H9 (cell line): ENCODE measurements around the gene RNF41. TPM values are rescaled to one million over a fixed set of nuclear protein-coding genes. Genes with fewer than 3 reads are reported as not detected.

ENCODE experiments used
- DNase-seq: peaks from one replicate; pipeline ENCODE4 v3.0.0-alpha.2; 2017
- H2AFZ ChIP-seq: one replicate; pipeline ENCODE4 v1.6.1; 2013; ENCODE audit warnings: mild to moderate bottlenecking, low read length, control low read depth, moderate library complexity
- H2AK5ac ChIP-seq: 2 replicates; pipeline ENCODE4 v1.6.1; 2013; ENCODE audit warnings: low read length, control low read depth, mixed read lengths; ENCODE audit not compliant: insufficient read length
- H2BK120ac ChIP-seq: one replicate; pipeline ENCODE4 v1.6.1; 2013; ENCODE audit warnings: low read depth, mild to moderate bottlenecking, low read length, control low read depth, inconsistent platforms; ENCODE audit not compliant: poor library complexity, severe bottlenecking
- H2BK12ac ChIP-seq: 2 replicates; pipeline ENCODE4 v1.6.1; 2013; ENCODE audit warnings: low read length, control low read depth, mixed read lengths, low read depth; ENCODE audit not compliant: insufficient read length
- H2BK15ac ChIP-seq: 2 replicates; pipeline ENCODE4 v1.6.1; 2013; ENCODE audit warnings: low read depth, low read length, control low read depth
- H2BK20ac ChIP-seq: one replicate; pipeline ENCODE4 v1.6.1; 2013; ENCODE audit warnings: low read depth, mild to moderate bottlenecking, low read length, control low read depth, inconsistent platforms; ENCODE audit not compliant: poor library complexity, severe bottlenecking
- H2BK5ac ChIP-seq: 2 replicates; pipeline ENCODE4 v1.6.1; 2013; ENCODE audit warnings: low read length, control low read depth, mixed read lengths; ENCODE audit not compliant: insufficient read length
- H3K14ac ChIP-seq: 2 replicates; pipeline ENCODE4 v1.6.1; 2013; ENCODE audit warnings: low read length, control low read depth; ENCODE audit not compliant: insufficient read depth
- H3K18ac ChIP-seq: 2 replicates; pipeline ENCODE4 v1.6.1; 2013; ENCODE audit warnings: low read depth, mild to moderate bottlenecking, mixed read lengths, low read length, control low read depth; ENCODE audit not compliant: insufficient read length
- H3K23ac ChIP-seq: 2 replicates; pipeline ENCODE4 v1.6.1; 2013; ENCODE audit warnings: low read length, control low read depth, mixed read lengths, low read depth; ENCODE audit not compliant: insufficient read length
- H3K23me2 ChIP-seq: 2 replicates; pipeline ENCODE4 v1.6.1; 2013; ENCODE audit warnings: low read depth, mild to moderate bottlenecking, mixed read lengths, low read length, control low read depth; ENCODE audit not compliant: insufficient read length, poor library complexity, severe bottlenecking
- H3K27ac ChIP-seq: 2 replicates; pipeline ENCODE4 v1.5.1; 2013; ENCODE audit warnings: low read length, control low read depth, mixed read lengths, low read depth; ENCODE audit not compliant: insufficient read length
- H3K27me3 ChIP-seq: 2 replicates; pipeline ENCODE4 v1.6.1; 2013; ENCODE audit warnings: low read length, control low read depth, inconsistent platforms; ENCODE audit not compliant: insufficient read depth
- H3K4ac ChIP-seq: 2 replicates; pipeline ENCODE4 v1.6.1; 2013; ENCODE audit warnings: low read depth, mild to moderate bottlenecking, control low read depth, inconsistent platforms, low read length, moderate library complexity
- H3K4me1 ChIP-seq: 2 replicates; pipeline ENCODE4 v1.6.1; 2013; ENCODE audit warnings: low read length, control low read depth, inconsistent platforms; ENCODE audit not compliant: insufficient read depth
- H3K4me2 ChIP-seq: 2 replicates; pipeline ENCODE4 v1.6.1; 2013; ENCODE audit warnings: low read length, control low read depth, mixed read lengths; ENCODE audit not compliant: insufficient read length, insufficient read depth
- H3K56ac ChIP-seq: 2 replicates; pipeline ENCODE4 v1.6.1; 2013; ENCODE audit warnings: low read depth, mild to moderate bottlenecking, mixed read lengths, low read length, control low read depth; ENCODE audit not compliant: insufficient read length
- H3K79me1 ChIP-seq: 2 replicates; pipeline ENCODE4 v1.6.1; 2013; ENCODE audit warnings: low read depth, mild to moderate bottlenecking, moderate library complexity, low read length, control low read depth, inconsistent platforms; ENCODE audit not compliant: insufficient read depth, poor library complexity, severe bottlenecking
- H3K79me2 ChIP-seq: 2 replicates; pipeline ENCODE4 v1.6.1; 2013; ENCODE audit warnings: low read length, control low read depth, inconsistent platforms; ENCODE audit not compliant: insufficient read depth
- H3K9ac ChIP-seq: 2 replicates; pipeline ENCODE4 v1.6.1; 2013; ENCODE audit warnings: low read length, control low read depth, mixed read lengths; ENCODE audit not compliant: insufficient read length; ENCODE audit errors: extremely low read depth
- H3K9me3 ChIP-seq: one replicate; pipeline ENCODE4 v1.6.1; 2013; ENCODE audit warnings: low read depth, low read length, inconsistent platforms; ENCODE audit not compliant: control insufficient read depth
- H3T11ph ChIP-seq: one replicate; pipeline ENCODE4 v1.6.1; 2013; ENCODE audit warnings: mild to moderate bottlenecking, low read length, control low read depth, inconsistent platforms
- H4K20me1 ChIP-seq: one replicate; pipeline ENCODE4 v1.6.1; 2013; ENCODE audit not compliant: control insufficient read depth, insufficient read length, insufficient read depth
- H4K5ac ChIP-seq: 2 replicates; pipeline ENCODE4 v1.6.1; 2013; ENCODE audit warnings: low read depth, mild to moderate bottlenecking, mixed read lengths, low read length, control low read depth; ENCODE audit not compliant: insufficient read length
- H4K8ac ChIP-seq: replicated peaks from 2 replicates; pipeline ENCODE4 v1.6.1; 2013; ENCODE audit warnings: low read length, control low read depth, mixed read lengths, low read depth; ENCODE audit not compliant: insufficient read length
- H4K91ac ChIP-seq: 2 replicates; pipeline ENCODE4 v1.6.1; 2013; ENCODE audit warnings: low read depth, mild to moderate bottlenecking, moderate library complexity, mixed read lengths, low read length, control low read depth; ENCODE audit not compliant: insufficient read length
- H3K27ac Mint-ChIP-seq, 3 experiments: 2 replicates in 2 of 3; 3 replicates in 1 of 3; pipeline ENCODE4 v1.8.0; 2020 to 2021; ENCODE audit warnings: mixed read lengths in 3 of 3, mild to moderate bottlenecking in 1 of 3, moderate library complexity in 1 of 3
- H3K27me3 Mint-ChIP-seq: 2 replicates; pipeline ENCODE4 v1.8.0; 2021; ENCODE audit warnings: low read depth, mild to moderate bottlenecking, moderate library complexity, mixed read lengths
- H3K36me3 Mint-ChIP-seq, 3 experiments: 2 replicates in 2 of 3; 3 replicates in 1 of 3; pipeline ENCODE4 v1.8.0; 2020 to 2021; ENCODE audit warnings: low read depth in 3 of 3, mixed read lengths in 3 of 3; ENCODE audit not compliant: insufficient read depth in 1 of 3
- H3K4me1 Mint-ChIP-seq, 2 experiments: 2 replicates each; pipeline ENCODE4 v1.8.0; 2020; ENCODE audit warnings: mixed read lengths in 2 of 2
- H3K4me3 Mint-ChIP-seq, 2 experiments: 2 replicates in 1 of 2; 3 replicates in 1 of 2; pipeline ENCODE4 v1.8.0; 2020 to 2021; ENCODE audit warnings: mild to moderate bottlenecking in 2 of 2, mixed read lengths in 2 of 2, moderate library complexity in 1 of 2
- H3K9me3 Mint-ChIP-seq, 2 experiments: 2 replicates in 1 of 2; 3 replicates in 1 of 2; pipeline ENCODE4 v1.8.0; 2020; ENCODE audit warnings: mild to moderate bottlenecking in 2 of 2, mixed read lengths in 2 of 2, moderate library complexity in 1 of 2
- WGBS: extraction: QIAGEN DNeasy Blood & Tissue Kit; methylation state at CpG from one replicate; pipeline ENCODE4 v1.1.7; 2013; ENCODE audit warnings: missing lambda C conversion rate, low lambda C conversion rate, mixed read lengths; ENCODE audit not compliant: insufficient read length; ENCODE audit errors: extremely low coverage; 5-methylcytosine and 5-hydroxymethylcytosine counted together
- total RNA-seq: library from RNA; stranded (reverse); gene quantifications from 2 replicates; pipeline ENCODE4 v1.2.1, GENCODE V29; 2021
- TF ChIP-seq, protein P1 (sequence below): fragments of 200-600 bp; sonication (generic); conservative IDR thresholded peaks from 3 replicates; pipeline ENCODE4 v1.8.0; 2021; ENCODE audit warnings: antibody characterized with exemption, mild to moderate bottlenecking

The RNF41 gene
- total RNA-seq, 1 experiment from 2014 or later = 60.8 TPM

DNA sequence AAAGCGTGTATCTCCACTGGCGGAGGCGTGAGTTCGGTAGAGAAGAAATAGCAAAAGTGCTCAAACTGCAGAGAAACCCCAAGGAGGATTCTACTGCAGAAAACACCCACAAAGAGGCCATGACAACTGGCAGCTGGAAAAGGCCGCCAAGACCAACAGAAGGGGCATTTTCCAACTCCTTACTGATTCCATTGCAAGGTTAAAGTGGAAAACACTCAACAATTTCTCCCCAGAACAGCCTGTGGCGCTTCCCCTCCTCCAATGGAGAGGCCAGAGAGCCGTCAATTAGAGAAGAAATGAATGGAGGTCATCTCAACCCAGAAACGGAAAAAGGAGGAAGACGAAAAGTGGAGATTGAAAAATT lies 37.1 kb upstream of the RNF41 start:
- DNase-seq = no peak
- Mint-ChIP-seq H3K27ac (peak overlapping the region in 1 of 3 experiments; percentile 60; a peak in 3 of 7 replicates), H3K36me3 (peaks cover 17 to 29% (median 29%) of the 10 kb centered on the region in 3 experiments; a peak in 6 of 7 replicates), H3K4me1 (peaks cover 20% of the 10 kb centered on the region in 2 experiments), H3K4me3 (peak overlapping the region; percentile 77 to 85), H3K27me3 (peaks cover 2% of the 10 kb centered on the region; the same call in 1 of the 2 replicates), H3K9me3 (no peaks in the 10 kb centered on the region; a peak in 1 of 5 replicates)
- Histone ChIP-seq H2BK12ac (no peak overlapping the region), H3K14ac (0 out of 2 replicates have a peak overlapping the region, but pooled peaks have one; percentile 4), H2BK15ac (no peak overlapping the region), H3K9me3 (no peaks in the 10 kb centered on the region), H2BK5ac (no peak overlapping the region), H3K23ac (no peak overlapping the region), H2AK5ac (no peak overlapping the region), H3K4ac (no peak overlapping the region), H3K4me2 (peak overlapping the region; percentile 85), H3K56ac (no peak overlapping the region), H4K8ac (no peak overlapping the region), H3K79me1 (no peaks in the 10 kb centered on the region), H3K27ac (no peak overlapping the region), H2BK120ac (no peak overlapping the region), H4K20me1 (no peaks in the 10 kb centered on the region), H3K18ac (no peak overlapping the region), H3K23me2 (no peaks in the 10 kb centered on the region), H4K91ac (no peak overlapping the region), H3K4me1 (no peaks in the 10 kb centered on the region), H3K9ac (peak overlapping the region; percentile 40), H2AFZ (peak overlapping the region; percentile 49), H3T11ph (no peak overlapping the region), H3K79me2 (no peaks in the 10 kb centered on the region), H3K27me3 (no peaks in the 10 kb centered on the region), H2BK20ac (no peak overlapping the region), H4K5ac (no peak overlapping the region)
- TF ChIP-seq, protein P1, sequence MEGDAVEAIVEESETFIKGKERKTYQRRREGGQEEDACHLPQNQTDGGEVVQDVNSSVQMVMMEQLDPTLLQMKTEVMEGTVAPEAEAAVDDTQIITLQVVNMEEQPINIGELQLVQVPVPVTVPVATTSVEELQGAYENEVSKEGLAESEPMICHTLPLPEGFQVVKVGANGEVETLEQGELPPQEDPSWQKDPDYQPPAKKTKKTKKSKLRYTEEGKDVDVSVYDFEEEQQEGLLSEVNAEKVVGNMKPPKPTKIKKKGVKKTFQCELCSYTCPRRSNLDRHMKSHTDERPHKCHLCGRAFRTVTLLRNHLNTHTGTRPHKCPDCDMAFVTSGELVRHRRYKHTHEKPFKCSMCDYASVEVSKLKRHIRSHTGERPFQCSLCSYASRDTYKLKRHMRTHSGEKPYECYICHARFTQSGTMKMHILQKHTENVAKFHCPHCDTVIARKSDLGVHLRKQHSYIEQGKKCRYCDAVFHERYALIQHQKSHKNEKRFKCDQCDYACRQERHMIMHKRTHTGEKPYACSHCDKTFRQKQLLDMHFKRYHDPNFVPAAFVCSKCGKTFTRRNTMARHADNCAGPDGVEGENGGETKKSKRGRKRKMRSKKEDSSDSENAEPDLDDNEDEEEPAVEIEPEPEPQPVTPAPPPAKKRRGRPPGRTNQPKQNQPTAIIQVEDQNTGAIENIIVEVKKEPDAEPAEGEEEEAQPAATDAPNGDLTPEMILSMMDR = no peak
- no CpG with 5 or more reads among the region's 9 CpGs for WGBS
